Neuronal stem cell (in vitro differentiated cells): ENCODE measurements around the gene CAMK1G.
A peak's percentile ranks its signal among the peaks of the same experiment; 100 is the strongest.

Experiments used
- DNase-seq: peaks from one replicate; pipeline ENCODE4 v3.0.0-alpha.2; 2013; ENCODE audit warnings: low spot score
- H2AFZ ChIP-seq: one replicate; pipeline ENCODE4 v1.6.1; 2013; ENCODE audit warnings: mild to moderate bottlenecking, low read length, inconsistent platforms
- H2AK5ac ChIP-seq: 2 replicates; pipeline ENCODE4 v1.6.1; 2013; ENCODE audit warnings: low read depth, mild to moderate bottlenecking, inconsistent platforms, low read length, moderate library complexity, mixed read lengths
- H2BK120ac ChIP-seq: 2 replicates; pipeline ENCODE4 v1.6.1; 2013; ENCODE audit warnings: low read depth, mild to moderate bottlenecking, inconsistent platforms, low read length, moderate library complexity, mixed read lengths
- H2BK12ac ChIP-seq: one replicate; pipeline ENCODE4 v1.6.1; 2013; ENCODE audit warnings: low read length, inconsistent platforms
- H2BK15ac ChIP-seq: 2 replicates; pipeline ENCODE4 v1.6.1; 2013; ENCODE audit warnings: mild to moderate bottlenecking, low read length, inconsistent platforms, mixed read lengths
- H2BK5ac ChIP-seq: one replicate; pipeline ENCODE4 v1.6.1; 2013; ENCODE audit warnings: inconsistent platforms, mild to moderate bottlenecking, low read length, moderate library complexity
- H3K14ac ChIP-seq: one replicate; pipeline ENCODE4 v1.6.1; 2013; ENCODE audit warnings: low read length, inconsistent platforms
- H3K18ac ChIP-seq: 2 replicates; pipeline ENCODE4 v1.6.1; 2013; ENCODE audit warnings: low read length, inconsistent platforms
- H3K23ac ChIP-seq: 2 replicates; pipeline ENCODE4 v1.6.1; 2013; ENCODE audit warnings: low read depth, mild to moderate bottlenecking, mixed read lengths, low read length, inconsistent platforms; ENCODE audit not compliant: poor library complexity
- H3K27ac ChIP-seq: replicated peaks from 3 replicates; pipeline ENCODE4 v1.5.1; 2013; ENCODE audit warnings: low read length, inconsistent platforms
- H3K27me3 ChIP-seq, 3 experiments: 2 replicates each; pipeline ENCODE4 v1.6.1; 2013; ENCODE audit warnings: low read length in 3 of 3, mild to moderate bottlenecking in 2 of 3, inconsistent platforms in 1 of 3, low read depth in 1 of 3, mixed read lengths in 1 of 3, moderate library complexity in 1 of 3; ENCODE audit not compliant: control insufficient read depth in 3 of 3, insufficient read depth in 3 of 3
- H3K36me3 ChIP-seq, 2 donors: replicated peaks in 1 of 2; 2 replicates each; pipeline ENCODE4 v1.6.1; 2013; ENCODE audit warnings: low read length in 2 of 2; ENCODE audit not compliant: control insufficient read depth in 2 of 2, insufficient read depth in 2 of 2
- H3K4ac ChIP-seq: 2 replicates; pipeline ENCODE4 v1.6.1; 2013; ENCODE audit warnings: inconsistent platforms, mild to moderate bottlenecking, low read length, moderate library complexity
- H3K4me1 ChIP-seq, 2 donors: 1 replicate in 1 of 2; 2 replicates in 1 of 2; pipeline ENCODE4 v1.6.1; 2013; ENCODE audit warnings: low read length in 2 of 2, low read depth in 1 of 2; ENCODE audit not compliant: control insufficient read depth in 2 of 2, insufficient read depth in 1 of 2
- H3K4me2 ChIP-seq: one replicate; pipeline ENCODE4 v1.6.1; 2013; ENCODE audit warnings: mild to moderate bottlenecking, low read length, inconsistent platforms; ENCODE audit not compliant: insufficient read depth, poor library complexity, severe bottlenecking
- H3K4me3 ChIP-seq, 2 donors: 2 replicates each; pipeline ENCODE4 v1.5.1; 2013; ENCODE audit warnings: low read length in 2 of 2, mild to moderate bottlenecking in 2 of 2, inconsistent platforms in 1 of 2, moderate library complexity in 1 of 2
- H3K79me1 ChIP-seq: one replicate; pipeline ENCODE4 v1.6.1; 2013; ENCODE audit warnings: low read depth, mild to moderate bottlenecking, inconsistent platforms, low read length, moderate library complexity
- H3K9ac ChIP-seq: one replicate; pipeline ENCODE4 v1.6.1; 2013; ENCODE audit warnings: mild to moderate bottlenecking, low read depth, low read length, inconsistent platforms; ENCODE audit not compliant: poor library complexity
- H3K9me3 ChIP-seq, 2 donors: replicated peaks in 1 of 2; 2 replicates each; pipeline versions ENCODE3 to v1.6.1; 2013; ENCODE audit warnings: low read length in 2 of 2, mild to moderate bottlenecking in 2 of 2, inconsistent platforms in 1 of 2, low read depth in 1 of 2, mixed read lengths in 1 of 2, moderate library complexity in 1 of 2; ENCODE audit not compliant: control insufficient read depth in 2 of 2, insufficient read depth in 1 of 2
- H4K8ac ChIP-seq: one replicate; pipeline ENCODE4 v1.6.1; 2013; ENCODE audit warnings: low read depth, mild to moderate bottlenecking, inconsistent platforms, low read length, moderate library complexity
- H4K91ac ChIP-seq: one replicate; pipeline ENCODE4 v1.6.1; 2013; ENCODE audit warnings: low read length, low read depth, mild to moderate bottlenecking, inconsistent platforms; ENCODE audit not compliant: poor library complexity
- WGBS, 2 donors: extraction: QIAGEN DNeasy Blood & Tissue Kit; methylation state at CpG; one replicate each; pipeline ENCODE4 v1.1.7; 2013; ENCODE audit warnings: missing lambda C conversion rate in 2 of 2, mixed read lengths in 1 of 2; ENCODE audit not compliant: insufficient read length in 2 of 2, insufficient replicate concordance in 1 of 2; ENCODE audit errors: extremely low coverage in 2 of 2; 5-methylcytosine and 5-hydroxymethylcytosine counted together

Gene CAMK1G

DNA sequence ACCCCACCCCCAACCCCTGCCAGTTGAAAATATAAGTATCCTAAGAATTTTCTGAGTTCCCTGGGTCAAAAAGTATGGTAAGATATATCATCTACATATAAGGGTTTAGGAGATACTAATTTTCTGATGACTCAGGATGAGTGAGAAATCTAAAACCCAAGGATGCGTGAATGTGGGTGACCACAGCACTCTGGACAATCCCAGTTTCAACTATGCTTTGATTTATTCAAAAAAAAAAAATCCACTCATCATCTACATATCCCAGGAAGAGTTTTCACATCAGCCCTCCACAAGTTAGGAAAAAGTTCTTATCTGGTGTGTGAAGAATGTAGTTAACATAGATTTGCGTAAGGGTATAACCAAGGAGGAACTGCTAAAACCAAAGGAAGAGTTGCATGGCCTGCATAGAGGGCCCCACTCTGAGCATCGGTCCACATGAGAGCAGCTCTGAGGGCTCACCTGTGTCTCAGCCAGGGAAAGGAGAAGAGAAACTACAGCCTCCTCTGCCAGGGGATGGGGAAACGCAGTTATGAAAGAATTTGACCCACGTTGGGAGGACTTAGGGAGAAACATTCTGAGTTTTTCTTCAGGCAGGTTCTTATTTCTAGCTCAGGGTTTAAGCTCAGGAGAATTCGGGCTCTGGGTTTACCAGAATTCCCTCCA is 50.0 kb downstream of the CAMK1G start:
- H2BK120ac ChIP-seq: no peak overlapping the region
- H3K23ac ChIP-seq: no peak overlapping the region
- no peak overlapping the region for H3K4me3 ChIP-seq
- H3K4ac ChIP-seq: no peak overlapping the region
- no peak overlapping the region for H2BK15ac ChIP-seq
- H2BK12ac ChIP-seq: no peak overlapping the region
- H2BK5ac ChIP-seq: no peak overlapping the region
- H2AK5ac ChIP-seq: no peak overlapping the region
- no peaks in the 10 kb centered on the region for H3K4me1 ChIP-seq
- no peaks in the 10 kb centered on the region for H3K36me3 ChIP-seq
- no CpG with 5 or more reads among the region's 6 CpGs for WGBS, 2 donors
- DNase-seq: no peak
- no peak overlapping the region for H3K9ac ChIP-seq
- H3K79me1 ChIP-seq: no peaks in the 10 kb centered on the region
- no peak overlapping the region for H3K4me2 ChIP-seq
- no peaks in the 10 kb centered on the region for H3K27me3 ChIP-seq
- H2AFZ ChIP-seq: no peak overlapping the region
- H3K9me3 ChIP-seq: no peaks in the 10 kb centered on the region
- no peak overlapping the region for H4K8ac ChIP-seq
- no peak overlapping the region for H3K27ac ChIP-seq
- no peak overlapping the region for H3K18ac ChIP-seq
- H4K91ac ChIP-seq: no peak overlapping the region
- H3K14ac ChIP-seq: no peak overlapping the region

- Histone ChIP-seq H2BK15ac (peak overlapping the region; percentile 68), H3K18ac (no peak overlapping the region), H3K27ac (no peak overlapping the region), H2BK5ac (no peak overlapping the region), H3K4me2 (no peak overlapping the region), H3K4ac (no peak overlapping the region), H3K79me1 (no peaks in the 10 kb centered on the region), H2AFZ (no peak overlapping the region), H3K14ac (no peak overlapping the region), H4K91ac (no peak overlapping the region), H3K9me3 (no peaks in the 10 kb centered on the region), H2BK120ac (no peak overlapping the region), H3K4me3 (no peak overlapping the region), H3K4me1 (no peaks in the 10 kb centered on the region), H3K27me3 (no peaks in the 10 kb centered on the region), H2BK12ac (no peak overlapping the region), H2AK5ac (peak overlapping the region; percentile 9), H3K36me3 (no peaks in the 10 kb centered on the region), H3K23ac (no peak overlapping the region), H4K8ac (no peak overlapping the region), H3K9ac (no peak overlapping the region)
- no peak for DNase-seq
- no CpG with 5 or more reads among the region's 20 CpGs for WGBS, 2 donors
Observed at GRCh38 chr1:209634005-209634737, 50.7 kb downstream of the CAMK1G start.

- Histone ChIP-seq H3K9ac (no peak overlapping the region), H3K27ac (no peak overlapping the region), H3K79me1 (no peaks in the 10 kb centered on the region), H3K36me3 (no peaks in the 10 kb centered on the region), H3K4me3 (no peak overlapping the region), H4K91ac (no peak overlapping the region), H3K4me1 (no peaks in the 10 kb centered on the region), H2BK120ac (no peak overlapping the region), H3K23ac (no peak overlapping the region), H3K18ac (no peak overlapping the region), H3K14ac (no peak overlapping the region), H3K4me2 (no peak overlapping the region), H3K4ac (no peak overlapping the region), H4K8ac (no peak overlapping the region), H2BK5ac (no peak overlapping the region), H2AFZ (no peak overlapping the region), H3K9me3 (no peaks in the 10 kb centered on the region), H3K27me3 (no peaks in the 10 kb centered on the region), H2AK5ac (no peak overlapping the region), H2BK12ac (no peak overlapping the region), H2BK15ac (no peak overlapping the region)
- no peak for DNase-seq
- WGBS, 2 donors: no CpG with 5 or more reads among the region's 5 CpGs
Observed at GRCh38 chr1:209635850-209636249, 52.3 kb downstream of the CAMK1G start.

DNA sequence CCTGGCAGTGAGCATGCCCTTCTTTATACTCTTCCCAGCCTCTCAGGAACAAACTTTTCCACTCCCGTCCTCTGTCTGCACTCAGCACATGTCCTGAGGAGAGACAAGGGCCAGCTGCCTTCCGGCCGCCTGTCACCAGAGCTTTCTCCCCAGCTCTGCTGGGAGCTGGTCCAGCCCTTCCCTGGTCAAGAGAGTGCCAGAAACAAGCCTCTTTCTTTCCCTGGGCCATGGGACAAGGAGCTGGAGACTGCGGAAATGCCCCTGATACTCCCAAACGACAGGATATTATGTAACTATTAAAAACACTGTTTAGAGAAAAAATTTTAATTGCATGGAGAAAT is 58.3 kb downstream of the CAMK1G start:
- Histone ChIP-seq H2BK120ac (no peak overlapping the region), H2BK15ac (no peak overlapping the region), H3K9me3 (no peaks in the 10 kb centered on the region), H4K91ac (no peak overlapping the region), H3K27me3 (no peaks in the 10 kb centered on the region), H3K4me2 (no peak overlapping the region), H3K9ac (no peak overlapping the region), H3K4me3 (no peak overlapping the region), H2AFZ (no peak overlapping the region), H3K79me1 (no peaks in the 10 kb centered on the region), H3K14ac (no peak overlapping the region), H2BK5ac (no peak overlapping the region), H3K36me3 (no peaks in the 10 kb centered on the region), H3K4me1 (peaks cover 0 to 3% of the 10 kb centered on the region in 2 donors), H2AK5ac (no peak overlapping the region), H3K4ac (no peak overlapping the region), H4K8ac (no peak overlapping the region), H2BK12ac (no peak overlapping the region), H3K23ac (no peak overlapping the region), H3K18ac (no peak overlapping the region), H3K27ac (no peak overlapping the region)
- WGBS, 2 donors: no CpG with 5 or more reads among the region's 5 CpGs
- DNase-seq: no peak
